Cardiac muscle cell (in vitro differentiated cells and primary cell): ENCODE results near the gene LRP1B. TPM values are rescaled to one million over a fixed set of nuclear protein-coding genes. Genes with fewer than 3 reads are reported as not detected.

Experiments
- DNase-seq, 2 donors: peaks; one replicate each; pipeline versions ENCODE4 v3.0.0 to v3.0.0-alpha.2; 2010 to 2017; ENCODE audit warnings: low read depth in 1 of 2, low spot score in 1 of 2
- H3K27ac ChIP-seq: fragments of 200-600 bp; sonication (generic); 2 replicates; pipeline ENCODE4 v1.5.1; 2016
- H3K27me3 ChIP-seq: fragments of 200-600 bp; sonication (generic); 2 replicates; pipeline ENCODE4 v1.6.0; 2016; ENCODE audit warnings: control low read depth
- H3K36me3 ChIP-seq: fragments of 200-600 bp; sonication (generic); 2 replicates; pipeline ENCODE4 v1.5.1; 2016; ENCODE audit warnings: control low read depth
- H3K4me1 ChIP-seq: fragments of 200-600 bp; sonication (generic); 2 replicates; pipeline ENCODE4 v1.8.1; 2017; ENCODE audit warnings: low read depth, mild to moderate bottlenecking, mixed run types
- H3K4me3 ChIP-seq: fragments of 200-600 bp; sonication (generic); 2 replicates; pipeline ENCODE4 v1.5.1; 2016; ENCODE audit warnings: mild to moderate bottlenecking
- H3K9me3 ChIP-seq: fragments of 200-600 bp; sonication (generic); 2 replicates; pipeline ENCODE4 v1.5.1; 2017; ENCODE audit warnings: low read depth, mild to moderate bottlenecking, control low read depth
- polyA plus RNA-seq: library from polyadenylated mRNA; unstranded; fragments of >200 nt; fragmentation: Nextera tagmentation; extraction: Ambion mirVana; gene quantifications from 2 replicates; pipeline ENCODE4 v1.2.1, GENCODE V29; 2016
- total RNA-seq: library from RNA; depleted of rRNA; stranded (reverse); fragments of >200 nt; gene quantifications from 2 replicates; pipeline ENCODE4 v1.2.3, GENCODE V29; 2016
- TF ChIP-seq, protein P1 (sequence below): IDR thresholded peaks from 2 replicates; pipeline ENCODE4 v1.5.1; 2012; ENCODE audit warnings: low read depth, mild to moderate bottlenecking, low read length

LRP1B gene
- total and polyA plus RNA-seq, 2 experiments from 2014 or later: 1.2 to 2.5 TPM

DNA sequence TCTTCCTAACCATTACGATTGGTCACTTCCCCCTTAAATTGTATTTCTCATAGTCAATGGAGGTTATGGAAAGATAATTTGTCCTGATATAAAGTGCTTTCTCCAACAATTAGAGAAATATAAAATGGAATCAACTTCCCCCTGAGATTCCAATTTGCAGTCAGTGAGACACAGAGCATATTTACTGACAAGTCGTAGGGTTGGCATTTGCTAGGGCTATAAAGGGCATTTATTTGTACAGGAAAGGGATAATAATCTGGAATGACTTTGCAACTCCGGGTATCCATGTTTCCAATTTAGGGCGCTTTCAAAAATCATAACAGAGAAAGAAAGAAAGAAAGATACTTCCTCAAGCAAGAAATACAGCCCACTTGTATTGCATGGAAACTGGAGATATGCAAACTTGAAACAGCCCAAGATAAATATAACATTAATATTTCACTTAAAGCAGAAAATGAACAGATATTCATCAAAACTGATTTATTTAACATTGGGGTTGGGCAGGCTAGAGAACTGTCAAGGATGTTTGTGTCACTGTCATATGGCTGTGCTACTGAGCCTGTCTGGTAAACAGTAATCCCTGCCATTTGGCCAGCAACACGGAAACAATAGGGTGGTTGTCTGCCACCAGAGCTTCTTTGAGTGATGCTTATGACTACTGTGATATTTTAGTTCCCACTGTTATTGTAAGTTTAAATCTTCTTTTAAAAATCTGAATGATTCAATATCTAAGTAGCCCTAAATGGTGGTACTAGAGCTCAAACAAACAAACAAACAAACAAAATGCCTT lies 621.8 kb downstream of the LRP1B start:
- Histone ChIP-seq H3K27me3 (no peaks in the 10 kb centered on the region), H3K27ac (no peak overlapping the region), H3K36me3 (no peaks in the 10 kb centered on the region), H3K9me3 (no peaks in the 10 kb centered on the region), H3K4me1 (peaks cover 8% of the 10 kb centered on the region), H3K4me3 (no peak overlapping the region)
- DNase-seq: no peak
- TF ChIP-seq, protein P1, sequence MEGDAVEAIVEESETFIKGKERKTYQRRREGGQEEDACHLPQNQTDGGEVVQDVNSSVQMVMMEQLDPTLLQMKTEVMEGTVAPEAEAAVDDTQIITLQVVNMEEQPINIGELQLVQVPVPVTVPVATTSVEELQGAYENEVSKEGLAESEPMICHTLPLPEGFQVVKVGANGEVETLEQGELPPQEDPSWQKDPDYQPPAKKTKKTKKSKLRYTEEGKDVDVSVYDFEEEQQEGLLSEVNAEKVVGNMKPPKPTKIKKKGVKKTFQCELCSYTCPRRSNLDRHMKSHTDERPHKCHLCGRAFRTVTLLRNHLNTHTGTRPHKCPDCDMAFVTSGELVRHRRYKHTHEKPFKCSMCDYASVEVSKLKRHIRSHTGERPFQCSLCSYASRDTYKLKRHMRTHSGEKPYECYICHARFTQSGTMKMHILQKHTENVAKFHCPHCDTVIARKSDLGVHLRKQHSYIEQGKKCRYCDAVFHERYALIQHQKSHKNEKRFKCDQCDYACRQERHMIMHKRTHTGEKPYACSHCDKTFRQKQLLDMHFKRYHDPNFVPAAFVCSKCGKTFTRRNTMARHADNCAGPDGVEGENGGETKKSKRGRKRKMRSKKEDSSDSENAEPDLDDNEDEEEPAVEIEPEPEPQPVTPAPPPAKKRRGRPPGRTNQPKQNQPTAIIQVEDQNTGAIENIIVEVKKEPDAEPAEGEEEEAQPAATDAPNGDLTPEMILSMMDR: no peak

DNA sequence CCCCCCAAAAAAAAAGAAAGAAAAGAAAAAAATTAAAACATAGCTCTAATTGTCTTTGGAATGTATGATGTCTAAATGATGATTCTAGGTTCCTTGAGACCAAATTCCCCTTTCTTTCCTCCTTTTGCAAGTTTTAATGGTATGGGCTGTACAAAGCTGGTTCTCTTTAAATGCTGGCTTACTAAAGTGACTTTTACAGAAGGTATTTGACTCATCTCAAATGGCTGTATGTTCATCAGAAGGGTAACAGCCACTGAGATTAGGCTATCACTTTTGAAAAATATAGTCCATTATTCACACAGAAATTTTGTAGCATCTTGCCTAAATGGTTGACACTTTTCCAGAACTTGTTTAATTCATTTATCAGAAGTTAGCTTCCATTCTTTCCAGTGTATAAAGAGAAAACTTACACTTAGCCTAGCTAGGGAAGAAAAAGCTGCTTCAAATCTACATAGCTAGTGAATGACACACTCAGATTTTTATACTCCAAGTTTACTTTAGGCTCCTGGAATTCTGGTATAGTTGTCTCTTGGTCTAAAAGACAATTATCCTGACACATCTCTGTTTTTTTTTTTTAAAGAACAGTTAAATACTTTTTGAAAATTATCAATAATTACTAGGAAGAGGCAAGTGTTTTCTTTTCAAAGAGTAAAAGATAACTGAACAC lies 622.6 kb downstream of the LRP1B start:
- H3K27me3 ChIP-seq: no peaks in the 10 kb centered on the region
- H3K9me3 ChIP-seq: no peaks in the 10 kb centered on the region
- DNase-seq: no peak
- TF ChIP-seq, protein P1: no peak
- no peak overlapping the region for H3K27ac ChIP-seq
- H3K36me3 ChIP-seq: no peaks in the 10 kb centered on the region
- H3K4me1 ChIP-seq: peaks cover 8% of the 10 kb centered on the region
- no peak overlapping the region for H3K4me3 ChIP-seq

DNA sequence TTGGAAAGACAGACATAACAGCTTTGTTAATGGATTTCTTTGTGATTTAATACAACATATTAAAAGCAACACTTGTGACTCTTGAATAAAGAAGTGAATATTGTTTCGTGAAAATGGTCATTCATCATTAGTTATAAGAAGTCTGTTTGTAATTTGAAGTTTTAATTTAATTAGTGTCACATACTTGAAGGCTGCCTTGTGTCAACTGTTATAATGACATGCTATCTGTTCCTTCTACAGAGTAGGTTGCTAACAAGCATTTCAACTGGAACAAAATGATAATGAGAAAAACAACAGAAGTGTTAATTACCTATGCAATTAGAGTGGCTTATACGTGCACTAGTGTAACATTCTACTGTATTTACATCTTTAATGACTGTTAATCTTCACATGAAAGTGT lies 624.7 kb downstream of the LRP1B start:
- no peaks in the 10 kb centered on the region for H3K36me3 ChIP-seq
- TF ChIP-seq, protein P1: no peak
- peaks cover 8% of the 10 kb centered on the region for H3K4me1 ChIP-seq
- no peak overlapping the region for H3K27ac ChIP-seq
- no peak overlapping the region for H3K4me3 ChIP-seq
- H3K9me3 ChIP-seq: no peaks in the 10 kb centered on the region
- no peaks in the 10 kb centered on the region for H3K27me3 ChIP-seq
- DNase-seq: no peak

DNA sequence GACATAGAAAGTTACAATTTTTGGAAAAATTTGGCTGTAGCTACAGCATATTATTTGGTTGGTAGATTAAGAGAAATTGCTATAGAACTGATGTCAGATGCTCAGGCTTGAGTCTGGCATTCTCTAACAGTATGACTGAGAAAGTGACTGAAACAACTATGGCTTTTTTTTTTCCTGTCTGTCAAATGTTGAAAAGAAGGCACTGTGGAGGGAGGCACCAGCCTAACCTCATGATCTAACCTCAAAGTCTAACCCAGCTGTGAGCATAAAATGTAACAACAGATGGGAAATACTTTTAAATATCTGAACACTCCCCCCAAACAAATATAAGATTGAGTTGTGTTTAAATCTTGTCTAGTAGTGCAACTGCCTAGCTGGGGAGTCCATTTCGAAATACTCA lies 629.1 kb downstream of the LRP1B start:
- no peaks in the 10 kb centered on the region for H3K27me3 ChIP-seq
- no peak overlapping the region for H3K27ac ChIP-seq
- H3K4me3 ChIP-seq: no peak overlapping the region
- no peaks in the 10 kb centered on the region for H3K9me3 ChIP-seq
- H3K36me3 ChIP-seq: no peaks in the 10 kb centered on the region
- H3K4me1 ChIP-seq: peaks cover 17% of the 10 kb centered on the region
- TF ChIP-seq, protein P1: no peak
- no peak for DNase-seq

DNA sequence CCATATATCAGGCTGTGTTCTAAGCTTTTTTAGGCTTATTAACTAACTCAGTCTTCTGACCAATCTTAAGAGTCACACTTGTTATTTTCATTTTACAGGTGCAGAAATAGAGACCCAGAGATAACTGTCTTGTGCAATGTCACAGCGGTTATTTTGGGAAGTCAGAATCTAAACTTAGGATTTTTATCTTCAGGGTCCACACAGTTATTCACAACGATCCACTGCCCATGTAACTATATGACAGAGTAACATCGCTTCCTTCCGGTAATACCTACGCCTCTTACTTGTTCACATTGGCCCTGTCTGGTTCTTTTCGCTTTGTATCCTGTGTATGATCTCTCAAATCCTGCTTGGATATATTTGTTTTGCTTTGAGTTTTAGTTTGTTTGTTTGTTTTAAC lies 631.7 kb downstream of the LRP1B start:
- Histone ChIP-seq H3K9me3 (no peaks in the 10 kb centered on the region), H3K27ac (peak overlapping the region; percentile 53), H3K36me3 (no peaks in the 10 kb centered on the region), H3K4me1 (peaks cover 17% of the 10 kb centered on the region), H3K4me3 (no peak overlapping the region), H3K27me3 (no peaks in the 10 kb centered on the region)
- no peak for DNase-seq
- TF ChIP-seq, protein P1: no peak
